IMR-90 (cell line): Measurements from ENCODE around the gene CFDP1. TPM values are rescaled to one million over a fixed set of nuclear protein-coding genes. Genes with fewer than 3 reads are reported as not detected.

Experiments
- ATAC-seq: fragments of 200-7000 bp; cut with Tn5 transposase; 2 replicates; pipeline ENCODE4 v1.9.1; 2020; ENCODE audit warnings: low read depth, mild to moderate bottlenecking, moderate library complexity
- BruUV-seq: library from RNA; stranded (reverse); fragments of 400-500 nt; replicated peaks from 2 replicates; lab custom pipeline; 2021; lab: Mats Ljungman, UMichigan
- CTCF ChIA-PET: fragments of 300-600 bp; formaldehyde crosslinking; extraction: SDS; loops from one replicate; lab custom pipeline; 2021; ENCODE audit warnings: antibody characterized with exemption; lab: Yijun Ruan, JAX
- POLR2A ChIA-PET: fragments of 300-600 bp; sonication (Branson Sonifier 250); formaldehyde crosslinking; loops from one replicate; lab custom pipeline; 2022; ENCODE audit warnings: antibody characterized with exemption; ENCODE audit not compliant: unreplicated experiment; lab: Charles Lee
- DNase-seq: peaks from one replicate; pipeline ENCODE4 v3.0.0; 2013
- H2AFZ ChIP-seq: replicated peaks from 2 replicates; pipeline ENCODE3; 2013; ENCODE audit warnings: low read length, mild to moderate bottlenecking; ENCODE audit not compliant: poor library complexity
- H2AK5ac ChIP-seq: 2 replicates; pipeline ENCODE4 v1.6.1; 2013; ENCODE audit warnings: low read depth, low read length, inconsistent platforms
- H2AK9ac ChIP-seq: replicated peaks from 2 replicates; pipeline ENCODE3; 2013; ENCODE audit warnings: mild to moderate bottlenecking, low read depth, low read length, moderate library complexity; ENCODE audit not compliant: poor library complexity
- H2BK120ac ChIP-seq: 2 replicates; pipeline ENCODE4 v1.6.1; 2013; ENCODE audit warnings: low read depth, low read length, inconsistent platforms
- H2BK15ac ChIP-seq: 3 replicates; pipeline ENCODE4 v1.6.1; 2013; ENCODE audit warnings: low read depth, low read length, inconsistent platforms
- H2BK20ac ChIP-seq: 2 replicates; pipeline ENCODE4 v1.6.1; 2013; ENCODE audit warnings: low read depth, mild to moderate bottlenecking, inconsistent platforms, low read length, moderate library complexity
- H2BK5ac ChIP-seq: 2 replicates; pipeline ENCODE4 v1.6.1; 2013; ENCODE audit warnings: mild to moderate bottlenecking, low read depth, low read length, inconsistent platforms; ENCODE audit not compliant: poor library complexity, severe bottlenecking
- H3K14ac ChIP-seq: replicated peaks from 2 replicates; pipeline ENCODE4 v1.6.1; 2013; ENCODE audit warnings: low read depth, low read length, inconsistent platforms
- H3K18ac ChIP-seq: 2 replicates; pipeline ENCODE4 v1.6.1; 2013; ENCODE audit warnings: low read depth, low read length, control low read depth
- H3K23ac ChIP-seq: 2 replicates; pipeline ENCODE4 v1.6.1; 2013; ENCODE audit warnings: low read depth, low read length, inconsistent platforms
- H3K27ac ChIP-seq: 2 replicates; pipeline ENCODE4 v1.5.1; 2013; ENCODE audit warnings: mild to moderate bottlenecking, control low read depth, low read length; ENCODE audit not compliant: insufficient read depth
- H3K27me3 ChIP-seq: 2 replicates; pipeline ENCODE4 v1.6.1; 2013; ENCODE audit warnings: low read length; ENCODE audit not compliant: control insufficient read depth, insufficient read depth
- H3K36me3 ChIP-seq: 2 replicates; pipeline ENCODE4 v1.6.1; 2013; ENCODE audit warnings: low read length, mixed read lengths; ENCODE audit not compliant: control insufficient read depth, insufficient read depth
- H3K4ac ChIP-seq: 2 replicates; pipeline ENCODE4 v1.6.1; 2013; ENCODE audit warnings: low read depth, low read length, inconsistent platforms
- H3K4me1 ChIP-seq: 2 replicates; pipeline ENCODE4 v1.6.1; 2013; ENCODE audit warnings: low read length, mixed read lengths; ENCODE audit not compliant: control insufficient read depth, insufficient read depth
- H3K4me2 ChIP-seq: 2 replicates; pipeline ENCODE4 v1.6.1; 2013; ENCODE audit warnings: low read depth, mild to moderate bottlenecking, control low read depth, low read length, moderate library complexity
- H3K4me3 ChIP-seq: 2 replicates; pipeline ENCODE4 v1.5.1; 2013; ENCODE audit warnings: low read depth, mild to moderate bottlenecking, control low read depth, low read length, moderate library complexity; ENCODE audit not compliant: insufficient read depth
- H3K56ac ChIP-seq: 2 replicates; pipeline ENCODE4 v1.6.1; 2013; ENCODE audit warnings: low read length, inconsistent platforms; ENCODE audit not compliant: insufficient read depth; ENCODE audit errors: extremely low read depth
- H3K79me1 ChIP-seq, 2 experiments: 2 replicates each; pipeline ENCODE4 v1.6.1; 2013; ENCODE audit warnings: low read length in 2 of 2, inconsistent platforms in 1 of 2, low read depth in 1 of 2
- H3K9ac ChIP-seq: 2 replicates; pipeline ENCODE4 v1.6.1; 2013; ENCODE audit warnings: low read depth, low read length, control low read depth
- H3K9me1 ChIP-seq: 2 replicates; pipeline ENCODE4 v1.6.1; 2013; ENCODE audit warnings: low read length, inconsistent platforms; ENCODE audit not compliant: insufficient read depth
- H3K9me3 ChIP-seq: 2 replicates; pipeline ENCODE4 v1.6.1; 2013; ENCODE audit warnings: low read length; ENCODE audit not compliant: control insufficient read depth, insufficient read depth
- H4K20me1 ChIP-seq: 2 replicates; pipeline ENCODE4 v1.6.1; 2013; ENCODE audit warnings: low read length, inconsistent platforms; ENCODE audit not compliant: insufficient read depth
- H4K5ac ChIP-seq: 2 replicates; pipeline ENCODE4 v1.6.1; 2013; ENCODE audit warnings: mild to moderate bottlenecking, low read depth, low read length, control low read depth
- H4K8ac ChIP-seq, 2 experiments: 2 replicates each; pipeline ENCODE4 v1.6.1; 2013; ENCODE audit warnings: low read depth in 2 of 2, low read length in 2 of 2, control low read depth in 1 of 2, inconsistent platforms in 1 of 2
- H4K91ac ChIP-seq: 2 replicates; pipeline ENCODE4 v1.6.1; 2013; ENCODE audit warnings: low read depth, low read length, inconsistent platforms; ENCODE audit not compliant: insufficient read depth
- MAZ ChIP-seq: IDR thresholded peaks from 2 replicates; pipeline ENCODE4 v1.6.1; 2012; ENCODE audit warnings: low read depth, mild to moderate bottlenecking, low read length, improper control_type of control experiment, moderate library complexity, borderline replicate concordance
- MXI1 ChIP-seq: IDR thresholded peaks from 2 replicates; pipeline ENCODE4 v1.6.1; 2012; ENCODE audit warnings: low read depth, mild to moderate bottlenecking, low read length, moderate library complexity, borderline replicate concordance
- WGBS, 2 experiments: methylation state at CpG; one replicate each; pipeline versions ENCODE4 v1.1.5 to v1.1.7; 2013; ENCODE audit warnings: missing lambda C conversion rate in 2 of 2; ENCODE audit not compliant: insufficient read length in 1 of 2; ENCODE audit errors: extremely low coverage in 2 of 2; 5-methylcytosine and 5-hydroxymethylcytosine counted together
- dilution Hi-C: fragments of 300-500 bp; cut with HindIII; formaldehyde crosslinking; loops from one replicate; pipeline ENCODE4 v1.14.3; 2018; ENCODE audit warnings: low sequenced_read_pairs; ENCODE audit not compliant: unreplicated experiment
- in situ Hi-C: fragments of 300-500 bp; cut with MboI; formaldehyde crosslinking; loops from 3 replicates; pipeline ENCODE4 v1.14.3; 2019; ENCODE audit warnings: low sequenced_read_pairs, inconsistent platforms, mixed read lengths
- intact Hi-C: fragments of 100-400 bp; cut with micrococcal nuclease; formaldehyde crosslinking; loops from 2 replicates; pipeline ENCODE4 v1.10.0; 2022
- polyA plus RNA-seq, 3 experiments: library from polyadenylated mRNA; depleted of rRNA; stranded (reverse); fragments of >200 nt; gene quantifications; 2 replicates each; pipeline ENCODE4 v1.2.3, GENCODE V29; 2012; ENCODE audit warnings: low replicate concordance in 1 of 3
- total RNA-seq: library from RNA; depleted of rRNA; stranded (reverse); fragments of >200 nt; gene quantifications from 2 replicates; pipeline ENCODE4 v1.2.3, GENCODE V29; 2012

Gene CFDP1
- total and polyA plus RNA-seq, 2 of the 4 experiments (the other 2 are of a cell fraction) = 15.6 to 38.7 TPM

DNA sequence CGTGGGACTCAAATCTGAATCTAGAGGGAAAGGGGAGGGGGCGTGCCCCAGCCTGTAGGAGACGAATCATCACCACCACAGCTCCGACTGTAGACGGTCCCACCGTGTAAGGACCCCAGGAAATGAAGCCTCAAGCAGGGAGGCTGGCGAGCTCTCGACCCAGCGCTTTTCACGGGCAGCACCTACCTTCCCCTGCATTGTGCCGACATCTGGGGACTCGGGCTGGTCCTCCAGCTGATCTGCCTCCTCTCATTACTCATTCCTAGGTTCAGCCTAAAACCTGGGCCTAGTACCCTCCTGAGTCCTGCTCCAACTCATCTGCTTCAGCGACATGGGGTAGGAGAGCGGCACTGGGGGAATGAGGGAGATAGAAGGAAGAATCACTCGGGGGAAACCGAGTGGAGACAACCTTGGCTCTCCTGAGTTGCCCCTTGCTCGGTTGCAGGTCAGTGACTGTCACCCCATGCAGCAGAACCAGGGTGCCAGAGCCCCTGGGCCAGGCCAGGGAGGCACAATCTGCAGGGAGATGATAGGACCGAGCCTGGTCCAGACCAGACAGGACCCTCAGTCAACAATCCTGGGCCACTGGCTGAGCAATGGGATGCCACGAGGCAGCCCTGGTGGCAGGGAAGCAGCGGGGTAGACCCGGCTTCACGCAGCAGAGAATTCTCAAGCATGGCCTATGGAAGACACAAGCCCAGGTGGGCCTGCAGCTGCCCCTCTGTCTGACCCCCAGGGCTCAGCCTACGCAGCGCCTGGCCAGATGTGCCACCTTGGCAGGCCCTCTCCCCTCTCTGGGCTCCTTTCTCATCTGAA is 181.0 kb downstream of the CFDP1 start:
- Histone ChIP-seq H3K27ac (peak overlapping the region; percentile 98), H3K9ac (peak overlapping the region; percentile 80), H3K56ac (peak overlapping the region; percentile 64), H3K23ac (peak overlapping the region; percentile 99), H4K91ac (peak overlapping the region; percentile 99), H2AFZ (peak overlapping the region; percentile 80), H3K4me1 (peaks cover 75% of the 10 kb centered on the region), H3K4me2 (peak overlapping the region; percentile 71), H3K18ac (peak overlapping the region; percentile 94), H3K4ac (peak overlapping the region; percentile 98), H2BK20ac (peak overlapping the region; percentile 85), H4K5ac (peak overlapping the region; percentile 86), H3K9me1 (peaks cover 36% of the 10 kb centered on the region), H2BK120ac (peak overlapping the region; percentile 96), H3K27me3 (no peaks in the 10 kb centered on the region), H3K79me1 (peaks cover 0 to 62% of the 10 kb centered on the region in 2 experiments; a peak in 3 of 4 replicates), H2BK5ac (peak overlapping the region; percentile 99), H3K4me3 (no peak overlapping the region), H2AK5ac (peak overlapping the region; percentile 99), H2AK9ac (peak overlapping the region; percentile 99), H3K36me3 (peaks cover under 1% of the 10 kb centered on the region; the same call in 1 of the 2 replicates), H2BK15ac (peak overlapping the region; percentile 77; the same call in 2 of the 3 replicates), H4K20me1 (peaks cover 81% of the 10 kb centered on the region), H3K9me3 (no peaks in the 10 kb centered on the region), H3K14ac (peak overlapping the region; percentile 94), H4K8ac (peak overlapping the region; percentile 92 to 94)
- no peak for DNase-seq
- in situ Hi-C loops (no loop called here), intact Hi-C loops (loop anchor here (5.0 kb wide), 1 partner anchor 130 kb away; no protein-coding TSS in a partner anchor), dilution Hi-C loops (no loop called here)
- TF ChIP-seq MXI1 (0 out of 2 replicates have a peak, but pooled peaks have one; percentile 3), MAZ (no peak)
- ChIA-PET CTCF (no interaction called here), POLR2A (no interaction called here)
- no peak for ATAC-seq
- 61% methylated on average over 18 of the region's 24 CpGs; no CpG with 5 or more reads in 1 of the 2 experiments for WGBS, 2 experiments
- BruUV-seq = no TSS peak
